CD4-positive, CD25-positive, alpha-beta regulatory T cell (primary cell): Measurements from ENCODE around the gene TAF8. TPM values are rescaled to one million over a fixed set of nuclear protein-coding genes. Genes with fewer than 3 reads are reported as not detected.
A peak's percentile ranks its signal among the peaks of the same experiment; 100 is the strongest.

Experiments used
- ATAC-seq, 2 donors: fragments of 150-1000 bp; cut with Tn5 transposase; one replicate each; pipeline ENCODE4 v1.10.0; 2021; ENCODE audit warnings: low read depth in 2 of 2, moderate number of reproducible peaks in 2 of 2, moderate library complexity in 1 of 2
- DNase-seq, 3 donors: peaks; one replicate each; pipeline versions ENCODE4 v3.0.0 to v3.0.0-alpha.2; 2012 to 2022; ENCODE audit warnings: mixed read lengths in 1 of 3
- H3K27ac ChIP-seq: one replicate; pipeline ENCODE4 v1.7.0; 2013; ENCODE audit warnings: mild to moderate bottlenecking, low read length; ENCODE audit not compliant: insufficient read depth, poor library complexity, severe bottlenecking
- H3K27me3 ChIP-seq: one replicate; pipeline ENCODE4 v1.7.0; 2013; ENCODE audit warnings: low read length; ENCODE audit not compliant: control insufficient read depth, insufficient read depth
- H3K36me3 ChIP-seq: one replicate; pipeline ENCODE4 v1.7.0; 2013; ENCODE audit warnings: mild to moderate bottlenecking, low read length, moderate library complexity; ENCODE audit not compliant: control insufficient read depth, insufficient read depth
- H3K4me1 ChIP-seq: 2 replicates; pipeline ENCODE4 v1.7.0; 2013; ENCODE audit warnings: mild to moderate bottlenecking, low read length; ENCODE audit not compliant: insufficient read depth, control insufficient read depth, poor library complexity, severe bottlenecking
- H3K4me3 ChIP-seq: one replicate; pipeline ENCODE4 v1.7.0; 2013; ENCODE audit warnings: low read depth, mild to moderate bottlenecking, low read length, moderate library complexity
- H3K9me3 ChIP-seq, 2 experiments: 1 replicate in 1 of 2; 2 replicates in 1 of 2; pipeline ENCODE4 v1.7.0; 2013; ENCODE audit warnings: low read length in 2 of 2, mild to moderate bottlenecking in 1 of 2, moderate library complexity in 1 of 2; ENCODE audit not compliant: control insufficient read depth in 2 of 2
- H3K27ac Mint-ChIP-seq, 3 donors: one replicate each; pipeline ENCODE4 v1.8.0; 2020 to 2022; ENCODE audit warnings: mild to moderate bottlenecking in 3 of 3, mixed read lengths in 3 of 3, moderate library complexity in 2 of 3
- H3K27me3 Mint-ChIP-seq: one replicate; pipeline ENCODE4 v1.8.0; 2022; ENCODE audit warnings: mild to moderate bottlenecking, mixed read lengths
- H3K36me3 Mint-ChIP-seq: one replicate; pipeline ENCODE4 v1.8.0; 2020; ENCODE audit warnings: mixed read lengths
- H3K4me1 Mint-ChIP-seq, 4 donors: one replicate each; pipeline ENCODE4 v1.8.0; 2020 to 2022; ENCODE audit warnings: mixed read lengths in 4 of 4, mild to moderate bottlenecking in 1 of 4
- H3K4me3 Mint-ChIP-seq, 4 donors: one replicate each; pipeline ENCODE4 v1.8.0; 2020 to 2022; ENCODE audit warnings: mild to moderate bottlenecking in 4 of 4, mixed read lengths in 4 of 4, moderate library complexity in 3 of 4
- H3K9me3 Mint-ChIP-seq, 7 donors: one replicate each; pipeline ENCODE4 v1.8.0; 2020 to 2022; ENCODE audit warnings: mixed read lengths in 7 of 7, mild to moderate bottlenecking in 3 of 7, moderate library complexity in 2 of 7
- polyA plus RNA-seq, 4 donors: library from polyadenylated mRNA; unstranded; fragments of 300-500 nt; fragmentation: Illumina TruSeq; gene quantifications; one replicate each; pipeline ENCODE4 v1.2.3, GENCODE V29; 2021
- total RNA-seq: library from RNA; stranded (reverse); gene quantifications from one replicate; pipeline ENCODE4 v1.2.3, GENCODE V29; 2022

TAF8 gene
- total and polyA plus RNA-seq, 5 donors from 2014 or later = 15.9 to 46.7 (median 22.6) TPM

DNA sequence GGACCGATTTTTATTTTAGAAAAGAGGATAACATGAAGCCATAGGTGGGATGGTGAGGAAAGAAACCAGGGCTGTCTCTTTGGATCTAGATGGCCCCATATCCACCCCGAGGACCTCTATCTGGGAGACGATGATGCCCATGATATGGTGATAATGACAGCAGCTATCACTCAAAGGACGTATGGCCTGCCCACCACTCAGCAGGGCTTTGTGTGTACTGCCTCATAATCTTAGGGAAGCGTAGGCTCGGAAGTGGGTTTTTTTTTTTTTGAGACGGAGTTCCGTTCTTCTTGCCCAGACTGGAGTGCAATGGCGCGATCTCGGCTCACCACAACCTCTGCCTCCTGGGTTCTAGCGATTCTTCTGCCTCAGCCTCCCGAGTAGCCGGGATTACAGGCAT lies 8.2 kb upstream of the TAF8 start:
- Mint-ChIP-seq H3K27ac (peak overlapping the region; percentile 68 to 94 (median 83)), H3K27me3 (peaks cover 5% of the 10 kb centered on the region), H3K4me1 (peaks cover 45 to 93% (median 63%) of the 10 kb centered on the region in 4 donors), H3K4me3 (peak overlapping the region; percentile 71 to 89 (median 86)), H3K36me3 (peaks cover 14% of the 10 kb centered on the region), H3K9me3 (no peaks in the 10 kb centered on the region)
- H3K9me3 ChIP-seq = no peaks in the 10 kb centered on the region
- H3K27ac ChIP-seq = peak overlapping the region; percentile 71
- ATAC-seq (no peak), DNase-seq (no peak)
- no peaks in the 10 kb centered on the region for H3K27me3 ChIP-seq
- H3K4me3 ChIP-seq = peak overlapping the region; percentile 37
- peaks cover 11% of the 10 kb centered on the region for H3K36me3 ChIP-seq
- H3K4me1 ChIP-seq = peaks cover 97% of the 10 kb centered on the region

GRCh38 chr6:42043787-42044475 lies 6.4 kb upstream of the TAF8 start:
- H3K4me1 ChIP-seq = peaks cover 93% of the 10 kb centered on the region
- no peaks in the 10 kb centered on the region for H3K9me3 ChIP-seq
- peak overlapping the region; percentile 89 for H3K27ac ChIP-seq
- Mint-ChIP-seq H3K4me1 (peaks cover 44 to 88% (median 60%) of the 10 kb centered on the region in 4 donors), H3K36me3 (peaks cover 15% of the 10 kb centered on the region), H3K9me3 (no peaks in the 10 kb centered on the region), H3K27me3 (peaks cover 5% of the 10 kb centered on the region), H3K4me3 (peak overlapping the region; percentile 84 to 99 (median 86)), H3K27ac (peak overlapping the region; percentile 89 to 95 (median 94))
- DNase-seq (peak; percentile 86 to 89 (median 88)), ATAC-seq (peak; percentile 52 to 53)
- H3K36me3 ChIP-seq = peaks cover 11% of the 10 kb centered on the region
- peak overlapping the region; percentile 51 for H3K4me3 ChIP-seq
- H3K27me3 ChIP-seq = no peaks in the 10 kb centered on the region

DNA sequence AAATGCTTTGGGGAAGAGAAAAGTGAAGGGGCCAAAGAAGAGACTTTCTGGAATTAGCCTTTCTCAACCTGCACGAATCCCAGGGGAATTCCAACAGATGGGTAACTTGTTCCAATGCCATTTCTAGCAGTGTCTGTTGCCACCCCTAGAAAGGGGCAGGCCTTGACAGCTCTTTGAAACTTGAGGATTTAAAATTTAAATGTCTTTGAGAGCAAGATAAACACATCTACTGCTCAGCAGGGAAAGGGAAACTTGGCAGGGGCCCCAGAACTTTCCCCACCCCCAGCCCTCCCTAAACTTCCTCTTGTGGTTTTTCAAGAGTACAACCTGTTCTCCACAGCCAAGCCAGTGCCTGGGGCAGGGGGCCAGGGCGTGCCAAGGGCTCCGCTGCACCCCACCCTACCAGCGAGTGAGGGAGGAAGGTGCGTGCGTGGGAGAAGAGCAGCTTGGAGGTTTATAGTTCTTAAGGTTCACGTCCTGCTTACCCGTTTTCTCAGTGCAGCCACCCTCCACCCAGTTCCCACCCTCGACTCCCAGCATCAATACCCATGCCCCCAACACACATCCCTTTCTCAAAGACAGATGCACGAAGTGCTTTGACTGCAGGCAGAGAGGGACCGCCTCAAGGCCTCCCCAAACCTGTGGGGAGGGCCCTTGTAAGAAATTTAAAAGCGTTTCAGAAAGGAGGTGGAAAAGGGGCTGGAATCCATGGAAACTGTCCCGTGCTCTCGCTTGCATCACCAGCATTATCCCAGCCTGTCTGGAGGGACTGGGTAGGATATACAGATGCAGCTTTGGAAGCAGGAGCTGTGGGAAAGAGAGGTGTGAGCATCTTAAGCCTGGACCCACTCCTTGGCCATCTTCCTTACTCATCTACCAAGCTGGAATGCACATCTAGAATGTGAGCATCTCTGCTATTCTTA lies 4.5 kb upstream of the TAF8 start:
- peaks cover 5% of the 10 kb centered on the region for H3K27me3 Mint-ChIP-seq
- H3K36me3 Mint-ChIP-seq = peaks cover 15% of the 10 kb centered on the region

GRCh38 chr6:42046464-42047212 lies 3.7 kb upstream of the TAF8 start:
- H3K36me3 ChIP-seq = peaks cover 11% of the 10 kb centered on the region
- ATAC-seq = no peak
- peak in 1 of 3 donors; percentile 37 for DNase-seq
- Mint-ChIP-seq H3K36me3 (peaks cover 15% of the 10 kb centered on the region), H3K4me1 (peaks cover 37 to 86% (median 48%) of the 10 kb centered on the region in 4 donors), H3K27ac (peak overlapping the region; percentile 93 to 98 (median 95)), H3K27me3 (peaks cover 5% of the 10 kb centered on the region), H3K4me3 (peak overlapping the region; percentile 99), H3K9me3 (no peaks in the 10 kb centered on the region)
- peak overlapping the region; percentile 89 for H3K4me3 ChIP-seq
- no peaks in the 10 kb centered on the region for H3K27me3 ChIP-seq
- peaks cover 85% of the 10 kb centered on the region for H3K4me1 ChIP-seq
- H3K9me3 ChIP-seq = no peaks in the 10 kb centered on the region
- peak overlapping the region; percentile 89 for H3K27ac ChIP-seq

More for the DNA sequence above, 4.5 kb upstream of the TAF8 start:
- Mint-ChIP-seq H3K4me1 (peaks cover 41 to 86% (median 51%) of the 10 kb centered on the region in 4 donors), H3K4me3 (peak overlapping the region; percentile 99), H3K9me3 (no peaks in the 10 kb centered on the region), H3K27ac (peak overlapping the region; percentile 93 to 95 (median 94))
- no peaks in the 10 kb centered on the region for H3K27me3 ChIP-seq
- no peaks in the 10 kb centered on the region for H3K9me3 ChIP-seq
- H3K36me3 ChIP-seq = peaks cover 11% of the 10 kb centered on the region
- ATAC-seq = peak; percentile 3 to 4
- peak overlapping the region; percentile 89 for H3K4me3 ChIP-seq
- H3K4me1 ChIP-seq = peaks cover 85% of the 10 kb centered on the region
- DNase-seq = peak; percentile 54 to 90 (median 84)
- H3K27ac ChIP-seq = peak overlapping the region; percentile 89

GRCh38 chr6:42047213-42047590 lies 3.1 kb upstream of the TAF8 start:
- DNase-seq (no peak), ATAC-seq (no peak)
- H3K4me3 ChIP-seq = peak overlapping the region; percentile 89
- H3K9me3 ChIP-seq = no peaks in the 10 kb centered on the region
- Mint-ChIP-seq H3K4me1 (peaks cover 36 to 85% (median 47%) of the 10 kb centered on the region in 4 donors), H3K27me3 (peaks cover 5% of the 10 kb centered on the region), H3K27ac (peak overlapping the region; percentile 93 to 98 (median 95)), H3K4me3 (peak overlapping the region; percentile 99), H3K36me3 (peaks cover 15% of the 10 kb centered on the region), H3K9me3 (no peaks in the 10 kb centered on the region)
- H3K27me3 ChIP-seq = no peaks in the 10 kb centered on the region
- peaks cover 85% of the 10 kb centered on the region for H3K4me1 ChIP-seq
- H3K27ac ChIP-seq = peak overlapping the region; percentile 89
- H3K36me3 ChIP-seq = peaks cover 8% of the 10 kb centered on the region

DNA sequence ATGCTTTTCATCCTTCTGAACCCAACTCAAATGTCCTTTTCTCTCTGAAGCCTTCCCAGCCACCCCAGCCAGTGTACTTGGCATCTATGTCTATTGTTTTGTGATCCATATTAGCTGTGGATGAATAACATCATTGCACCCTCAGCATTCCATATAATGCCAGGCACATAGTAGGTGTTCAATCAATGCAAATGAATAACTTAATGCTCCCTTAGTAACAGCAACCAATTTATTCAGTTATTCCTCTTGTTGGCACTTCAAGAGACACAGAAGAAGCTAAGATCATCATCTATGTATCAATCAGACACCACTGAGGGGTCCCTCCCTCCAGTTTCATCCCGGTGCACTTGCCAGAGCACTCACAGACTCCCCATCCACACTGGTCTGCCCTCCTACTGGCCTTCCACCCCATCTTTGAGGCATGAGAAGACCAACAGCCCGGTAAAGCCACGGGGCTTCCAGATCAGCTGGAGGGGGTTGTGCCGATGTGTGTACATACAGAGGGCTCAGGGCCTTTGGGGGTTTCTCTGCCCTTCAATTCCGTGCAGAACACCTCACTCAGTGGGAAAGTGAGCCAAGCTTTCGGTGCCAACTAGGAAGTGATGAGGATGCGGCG lies 2.4 kb upstream of the TAF8 start:
- DNase-seq (no peak), ATAC-seq (no peak)
- peaks cover 5% of the 10 kb centered on the region for H3K27me3 Mint-ChIP-seq
- peak overlapping the region; percentile 93 to 98 (median 95) for H3K27ac Mint-ChIP-seq
- peaks cover 36 to 85% (median 47%) of the 10 kb centered on the region in 4 donors for H3K4me1 Mint-ChIP-seq
- H3K9me3 Mint-ChIP-seq = no peaks in the 10 kb centered on the region
- H3K36me3 ChIP-seq = peaks cover 5% of the 10 kb centered on the region
- no peaks in the 10 kb centered on the region for H3K27me3 ChIP-seq
- H3K36me3 Mint-ChIP-seq = peaks cover 18% of the 10 kb centered on the region
- no peaks in the 10 kb centered on the region for H3K9me3 ChIP-seq
- peak overlapping the region; percentile 89 for H3K27ac ChIP-seq
- H3K4me1 ChIP-seq = peaks cover 85% of the 10 kb centered on the region
- H3K4me3 Mint-ChIP-seq = peak overlapping the region; percentile 99
- peak overlapping the region; percentile 89 for H3K4me3 ChIP-seq
